Activated CD4-positive, alpha-beta T cell treated with anti-CD3 and anti-CD28 coated beads, Interleukin-2, amount 50 U/mL, for 1 hour (primary cell): ENCODE measurements around the gene PFKFB3.
"Not testable (repeated sequence)": the region's sequence is repeated elsewhere in the genome, so short reads cannot be mapped to it uniquely, and the experiment has no call there.

ENCODE experiments used
- DNase-seq: peaks from one replicate; pipeline ENCODE4 v3.0.0-alpha.2; 2020

The PFKFB3 gene

GRCh38 chr10:6221971-6222751, 19.4 kb downstream of the PFKFB3 start:
- no peak for DNase-seq

- DNase-seq: no peak
These were observed 20.0 kb downstream of the PFKFB3 start for GRCh38 chr10:6222755-6223154.

GRCh38 chr10:6223981-6224380, 21.2 kb downstream of the PFKFB3 start:
- DNase-seq: no peak

GRCh38 chr10:6224781-6225180, 22.0 kb downstream of the PFKFB3 start:
- no peak for DNase-seq

GRCh38 chr10:6225263-6225814, 22.6 kb downstream of the PFKFB3 start:
- DNase-seq: no peak

- no peak for DNase-seq
These were observed 23.5 kb downstream of the PFKFB3 start for GRCh38 chr10:6226216-6226615.

- no peak for DNase-seq
These were observed 24.6 kb downstream of the PFKFB3 start for GRCh38 chr10:6227346-6227745.

- DNase-seq: no peak
These were observed 25.3 kb downstream of the PFKFB3 start for GRCh38 chr10:6228010-6228511.

- no peak for DNase-seq
These were observed 25.9 kb downstream of the PFKFB3 start for GRCh38 chr10:6228647-6229046.

- no peak for DNase-seq
These were observed 26.6 kb downstream of the PFKFB3 start for GRCh38 chr10:6229290-6229689.

- no peak for DNase-seq
These were observed 27.0 kb downstream of the PFKFB3 start for GRCh38 chr10:6229746-6230145.

- DNase-seq: no peak
These were observed 27.6 kb downstream of the PFKFB3 start for GRCh38 chr10:6230315-6230714.

GRCh38 chr10:6231146-6231545, 28.4 kb downstream of the PFKFB3 start:
- DNase-seq: no peak

GRCh38 chr10:6231730-6232129, 29.0 kb downstream of the PFKFB3 start:
- DNase-seq: no peak

- DNase-seq: no peak
These were observed 29.6 kb downstream of the PFKFB3 start for GRCh38 chr10:6232225-6232807.

GRCh38 chr10:6232846-6233724, 30.4 kb downstream of the PFKFB3 start:
- DNase-seq: no peak

- no peak for DNase-seq
These were observed 31.1 kb downstream of the PFKFB3 start for GRCh38 chr10:6233725-6234277.

GRCh38 chr10:6234371-6234770, 31.6 kb downstream of the PFKFB3 start:
- no peak for DNase-seq

GRCh38 chr10:6236349-6237198, 33.8 kb downstream of the PFKFB3 start:
- no peak for DNase-seq

GRCh38 chr10:6237199-6237530, 34.4 kb downstream of the PFKFB3 start:
- no peak for DNase-seq

- not testable (repeated sequence) for DNase-seq
These were observed 36.0 kb downstream of the PFKFB3 start for GRCh38 chr10:6238587-6239212.
